Coronary artery (tissue), 2 donors: ENCODE data around the gene SH3BP5.
"Not testable (repeated sequence)": the region's sequence is repeated elsewhere in the genome, so short reads cannot be mapped to it uniquely, and the experiment has no call there.

Source experiments
- DNase-seq: peaks from one replicate; pipeline ENCODE4 v3.0.0-alpha.2; 2017; ENCODE audit warnings: low spot score
- H3K27ac ChIP-seq, 2 donors: fragments of 200-600 bp; sonication (generic); one replicate each; pipeline ENCODE4 v1.5.1; 2016 to 2019
- H3K4me3 ChIP-seq: fragments of 200-600 bp; sonication (generic); 2 replicates; pipeline ENCODE4 v1.5.1; 2016; ENCODE audit warnings: mild to moderate bottlenecking, moderate library complexity
- TF ChIP-seq, protein P1 (sequence below): fragments of 200-600 bp; sonication (generic); IDR thresholded peaks from one replicate; pipeline ENCODE4 v1.5.1; 2019; ENCODE audit warnings: antibody characterized with exemption

Gene SH3BP5

DNA sequence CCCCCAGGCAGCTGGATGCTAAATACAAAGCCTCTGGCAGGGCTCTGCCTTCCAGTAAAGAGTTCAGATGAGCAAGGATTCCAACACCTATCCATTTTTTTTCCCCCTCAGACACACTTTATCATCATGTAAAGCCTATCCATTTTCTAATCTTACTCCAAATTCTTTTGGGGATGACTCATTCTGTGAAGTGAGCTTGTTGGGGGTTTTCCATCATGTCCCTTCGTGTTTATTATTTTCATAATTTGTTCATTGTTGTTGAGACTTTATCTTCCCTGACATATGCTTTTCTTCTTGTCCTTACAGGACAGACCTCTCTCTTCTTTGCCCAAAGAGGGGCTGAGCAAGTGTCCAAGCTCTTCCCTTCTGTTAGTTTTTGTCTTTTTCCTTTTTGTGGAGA lies 34.7 kb upstream of the SH3BP5 start:
- Histone ChIP-seq H3K27ac (no peak overlapping the region), H3K4me3 (no peak overlapping the region)
- TF ChIP-seq, protein P1, sequence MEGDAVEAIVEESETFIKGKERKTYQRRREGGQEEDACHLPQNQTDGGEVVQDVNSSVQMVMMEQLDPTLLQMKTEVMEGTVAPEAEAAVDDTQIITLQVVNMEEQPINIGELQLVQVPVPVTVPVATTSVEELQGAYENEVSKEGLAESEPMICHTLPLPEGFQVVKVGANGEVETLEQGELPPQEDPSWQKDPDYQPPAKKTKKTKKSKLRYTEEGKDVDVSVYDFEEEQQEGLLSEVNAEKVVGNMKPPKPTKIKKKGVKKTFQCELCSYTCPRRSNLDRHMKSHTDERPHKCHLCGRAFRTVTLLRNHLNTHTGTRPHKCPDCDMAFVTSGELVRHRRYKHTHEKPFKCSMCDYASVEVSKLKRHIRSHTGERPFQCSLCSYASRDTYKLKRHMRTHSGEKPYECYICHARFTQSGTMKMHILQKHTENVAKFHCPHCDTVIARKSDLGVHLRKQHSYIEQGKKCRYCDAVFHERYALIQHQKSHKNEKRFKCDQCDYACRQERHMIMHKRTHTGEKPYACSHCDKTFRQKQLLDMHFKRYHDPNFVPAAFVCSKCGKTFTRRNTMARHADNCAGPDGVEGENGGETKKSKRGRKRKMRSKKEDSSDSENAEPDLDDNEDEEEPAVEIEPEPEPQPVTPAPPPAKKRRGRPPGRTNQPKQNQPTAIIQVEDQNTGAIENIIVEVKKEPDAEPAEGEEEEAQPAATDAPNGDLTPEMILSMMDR = no peak
- DNase-seq = no peak

DNA sequence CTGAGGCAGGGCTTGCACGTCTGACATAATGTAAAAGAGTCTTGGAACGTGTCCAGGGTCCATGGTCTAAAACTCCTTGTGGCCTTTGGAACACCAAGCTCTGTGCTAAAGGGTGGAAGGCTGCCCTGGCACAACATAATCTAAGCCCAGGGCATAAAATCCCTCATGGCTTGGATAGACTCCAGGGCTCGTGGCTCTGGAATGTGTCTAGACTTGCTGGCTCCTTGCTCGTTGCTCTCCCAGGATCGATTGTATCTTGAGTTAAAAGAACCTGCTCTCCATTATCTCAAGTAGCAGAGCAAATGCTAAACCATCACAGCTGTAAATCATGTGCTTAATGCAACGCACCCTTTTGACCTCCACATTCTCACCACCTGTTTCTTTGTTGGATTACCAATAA lies 31.7 kb upstream of the SH3BP5 start:
- DNase-seq, H3K4me3 ChIP-seq, H3K27ac ChIP-seq: not testable (repeated sequence)

DNA sequence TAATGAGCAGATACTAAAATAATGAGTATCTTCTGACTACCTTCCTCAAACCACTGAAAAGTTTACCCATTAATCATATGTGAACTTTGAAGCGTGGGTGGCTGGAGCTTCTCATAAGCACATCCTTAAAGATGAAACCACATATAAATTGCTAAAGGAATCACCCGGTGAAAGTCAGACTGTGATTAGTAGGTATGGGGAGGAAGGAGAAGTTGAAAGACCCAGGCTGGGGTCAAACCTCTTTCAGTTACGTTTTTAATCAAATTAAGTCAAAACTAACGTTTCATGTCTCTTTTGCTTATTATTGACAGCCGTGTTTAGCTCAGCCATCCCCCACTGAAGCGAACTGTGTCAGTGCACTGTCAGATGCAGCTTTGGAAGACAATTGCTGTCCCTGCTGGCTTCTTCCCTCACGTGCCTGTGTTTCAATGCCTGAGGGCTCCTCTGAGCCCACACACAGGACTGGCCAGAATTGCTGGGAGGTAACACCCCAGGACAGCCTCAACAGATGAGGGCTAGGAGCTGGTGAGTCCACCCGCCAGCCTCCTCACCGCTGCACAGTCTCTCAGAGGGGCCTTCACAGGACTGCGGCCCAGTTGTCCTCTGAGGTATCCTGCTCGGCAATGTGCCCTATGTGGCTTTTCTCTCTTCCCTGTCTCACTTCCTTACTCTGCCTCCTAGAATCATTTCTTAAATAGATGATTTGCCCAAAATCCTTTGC lies 29.3 kb upstream of the SH3BP5 start:
- Histone ChIP-seq H3K4me3 (no peak overlapping the region), H3K27ac (peak overlapping the region in 1 of 2 donors; percentile 45)
- DNase-seq = no peak
- TF ChIP-seq, protein P1 = no peak

DNA sequence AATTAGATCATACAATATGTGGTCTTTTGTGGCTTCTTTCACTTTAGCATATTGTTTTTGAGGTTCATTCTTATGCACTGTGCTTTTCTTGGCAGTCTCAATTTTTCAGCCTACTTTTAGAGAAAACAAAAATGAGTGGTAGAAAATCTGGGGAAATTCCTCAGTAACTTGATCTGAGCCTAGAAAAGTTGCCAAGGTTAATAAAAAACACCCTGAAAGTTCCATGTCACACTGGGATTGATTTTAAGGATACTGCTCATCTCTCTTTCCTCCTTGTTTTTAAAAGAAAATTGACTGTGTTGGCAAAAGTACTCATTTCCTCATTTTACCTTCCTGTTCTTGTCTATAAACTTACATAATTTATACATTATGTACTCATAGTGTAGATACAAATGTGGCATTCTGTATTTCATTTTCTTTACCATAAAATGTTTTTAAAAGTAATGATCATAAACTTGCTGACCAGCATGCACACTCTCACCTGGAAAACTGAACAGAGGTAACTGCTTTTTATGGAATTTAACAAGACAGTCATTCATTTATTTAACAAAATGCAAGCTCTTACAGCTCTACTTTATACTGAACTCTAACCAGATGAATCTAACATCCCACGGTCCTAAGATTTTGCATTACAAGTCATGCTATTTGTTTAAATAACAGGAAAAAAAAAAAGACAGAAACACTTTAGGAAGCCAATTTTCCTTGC lies 28.6 kb upstream of the SH3BP5 start:
- Histone ChIP-seq H3K27ac (no peak overlapping the region), H3K4me3 (no peak overlapping the region)
- DNase-seq = no peak
- TF ChIP-seq, protein P1 = no peak

DNA sequence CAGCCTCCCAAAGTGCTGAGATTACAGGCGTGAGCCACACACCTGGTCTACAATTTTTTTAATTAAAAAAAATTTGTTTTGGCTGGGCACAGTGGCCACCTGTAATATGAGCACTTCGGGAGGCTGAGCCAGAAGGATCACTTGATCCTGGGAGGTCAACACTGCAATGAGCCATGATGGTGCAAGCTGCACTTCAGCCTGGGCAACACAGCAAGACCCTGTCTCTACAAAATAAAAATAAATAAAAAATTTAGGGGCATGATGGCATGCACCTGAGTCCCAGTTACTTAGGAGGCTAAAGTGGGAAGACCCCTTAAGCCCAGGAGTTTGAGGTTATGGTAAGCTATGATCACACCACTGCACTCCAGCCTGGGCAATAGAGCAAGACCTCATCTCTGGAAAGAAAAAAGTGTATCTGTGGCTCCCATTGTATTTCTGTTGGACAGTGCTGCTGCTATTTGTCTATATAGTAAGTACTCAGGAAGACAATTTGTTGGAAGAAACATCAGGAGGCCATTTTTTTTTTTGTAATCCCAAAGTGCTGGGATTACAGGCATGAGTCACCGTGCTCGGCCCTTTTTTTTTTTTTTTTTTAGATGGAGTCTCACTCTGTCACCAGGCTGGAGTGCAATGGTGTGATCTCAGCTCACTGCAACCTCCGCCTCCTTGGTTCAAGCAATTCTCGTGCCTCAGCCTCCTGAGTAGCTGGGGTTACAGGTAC lies 27.5 kb upstream of the SH3BP5 start:
- TF ChIP-seq, protein P1 = no peak
- DNase-seq = no peak
- Histone ChIP-seq H3K27ac (no peak overlapping the region), H3K4me3 (no peak overlapping the region)

DNA sequence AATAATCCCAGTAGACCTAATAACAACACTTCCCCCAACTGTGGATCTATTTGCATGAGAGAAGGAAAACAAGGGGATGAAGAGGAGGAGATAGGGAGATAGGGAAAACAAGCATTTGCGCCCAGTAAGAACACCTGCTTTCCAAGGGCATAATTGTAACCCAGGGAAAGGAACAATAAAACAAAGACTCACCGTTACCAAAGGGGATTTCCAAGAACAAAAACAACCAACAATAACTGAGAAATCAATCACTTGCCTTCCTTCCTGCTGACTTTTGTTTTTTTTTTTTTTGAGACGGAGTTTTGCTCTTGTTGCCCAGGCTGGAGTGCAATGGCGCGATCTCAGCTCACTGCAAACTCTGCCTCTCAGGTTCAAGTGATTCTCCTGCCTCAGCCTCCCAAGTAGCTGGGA lies 24.3 kb upstream of the SH3BP5 start:
- DNase-seq, H3K4me3 ChIP-seq, H3K27ac ChIP-seq: not testable (repeated sequence)

DNA sequence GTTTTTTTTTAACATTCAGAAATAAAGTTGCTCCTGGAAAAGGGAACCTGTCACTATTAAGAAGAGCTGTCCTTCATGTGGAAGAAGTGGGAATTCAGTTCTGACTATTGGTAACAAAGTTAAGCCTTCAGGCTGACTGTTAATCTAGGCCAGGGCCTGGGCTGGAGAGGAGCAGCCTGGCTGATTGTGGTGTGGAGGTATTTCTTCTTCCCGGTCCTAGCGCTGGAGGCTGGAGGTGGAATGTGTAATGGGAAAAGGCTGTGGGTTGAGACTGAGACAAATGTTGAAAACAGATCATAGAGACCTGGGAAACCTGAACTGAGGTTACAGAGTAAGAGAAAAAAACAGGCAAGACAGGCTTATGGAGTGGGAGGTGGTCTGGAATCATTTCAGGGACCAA lies 23.8 kb upstream of the SH3BP5 start:
- no peak overlapping the region for H3K4me3 ChIP-seq
- no peak overlapping the region for H3K27ac ChIP-seq
- no peak for DNase-seq
- TF ChIP-seq, protein P1 = no peak

DNA sequence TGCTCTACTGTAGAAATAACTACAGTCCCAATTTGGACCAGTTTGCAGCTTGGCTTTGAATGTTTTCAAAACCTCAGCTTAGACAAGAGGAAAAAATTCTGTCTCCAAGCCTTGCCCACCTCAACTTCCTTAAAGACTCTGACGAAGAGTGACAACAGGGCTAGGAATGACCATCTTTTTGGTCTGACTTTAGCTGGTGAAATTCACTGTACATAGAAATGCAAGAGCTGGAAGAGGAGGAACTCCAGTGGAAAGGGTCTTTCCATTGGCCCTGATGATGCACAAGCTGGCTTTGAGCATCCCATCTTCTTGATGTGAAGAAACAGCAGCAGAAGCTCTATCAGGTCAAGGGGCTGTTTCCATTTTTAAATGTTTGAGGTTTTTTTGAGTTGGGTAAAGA lies 22.7 kb upstream of the SH3BP5 start:
- TF ChIP-seq, protein P1 = no peak
- DNase-seq = no peak

More for the DNA sequence above, 22.7 kb upstream of the SH3BP5 start:
- H3K4me3 ChIP-seq = no peak overlapping the region
- no peak overlapping the region for H3K27ac ChIP-seq
